Activated naive CD4-positive, alpha-beta T cell treated with anti-CD3 and anti-CD28 coated beads, Interleukin-2, amount 50 U/mL, for 24 hours (primary cell): ENCODE data around the gene NUP62.

ENCODE experiments used
- H3K27ac Mint-ChIP-seq: one replicate; pipeline ENCODE4 v1.8.0; 2021; ENCODE audit warnings: mild to moderate bottlenecking, mixed read lengths
- H3K27me3 Mint-ChIP-seq: one replicate; pipeline ENCODE4 v1.8.0; 2021; ENCODE audit warnings: mixed read lengths
- H3K36me3 Mint-ChIP-seq: one replicate; pipeline ENCODE4 v1.8.0; 2021; ENCODE audit warnings: mixed read lengths
- H3K4me1 Mint-ChIP-seq: one replicate; pipeline ENCODE4 v1.8.0; 2021; ENCODE audit warnings: mixed read lengths
- H3K4me3 Mint-ChIP-seq: one replicate; pipeline ENCODE4 v1.8.0; 2021; ENCODE audit warnings: mild to moderate bottlenecking, mixed read lengths
- H3K9me3 Mint-ChIP-seq: one replicate; pipeline ENCODE4 v1.8.0; 2021; ENCODE audit warnings: mixed read lengths

Gene NUP62

DNA sequence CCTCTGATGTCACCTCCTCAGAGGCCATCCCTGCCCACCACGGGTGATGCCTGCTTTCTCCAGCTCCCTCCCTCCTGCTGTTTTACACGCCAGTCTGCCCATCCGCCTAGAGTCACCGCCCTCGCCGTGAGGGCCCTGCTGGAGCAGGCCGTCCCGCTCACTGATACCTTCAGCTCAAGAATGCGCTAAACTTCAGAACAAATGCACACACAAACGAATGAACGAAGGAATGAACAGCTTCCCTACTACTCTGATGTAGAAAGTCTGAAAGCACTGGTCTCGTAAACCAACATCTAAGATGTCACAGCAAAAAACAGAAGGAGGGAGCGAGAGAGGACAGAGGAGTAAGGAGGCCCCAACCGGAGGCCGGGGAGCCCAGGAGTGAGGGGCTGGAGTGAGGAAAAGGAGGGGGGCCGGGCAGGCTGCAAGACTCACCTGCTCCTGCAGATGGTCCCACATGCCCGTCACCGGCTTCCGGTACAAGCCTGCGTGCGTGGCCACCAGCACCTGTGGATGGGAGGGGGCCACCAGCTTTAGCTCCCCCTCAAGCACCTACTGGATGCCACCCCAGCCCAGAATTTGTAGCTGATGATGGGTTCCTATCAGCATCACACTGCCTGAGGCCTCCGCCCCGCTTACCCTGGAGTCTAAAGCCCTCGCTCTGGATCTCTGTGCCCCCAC lies 65.9 kb downstream of the NUP62 start:
- Mint-ChIP-seq H3K4me3 (no peak overlapping the region), H3K9me3 (no peaks in the 10 kb centered on the region), H3K36me3 (peaks cover 9% of the 10 kb centered on the region), H3K27ac (peak overlapping the region; percentile 31), H3K4me1 (peaks cover 40% of the 10 kb centered on the region), H3K27me3 (no peaks in the 10 kb centered on the region)

DNA sequence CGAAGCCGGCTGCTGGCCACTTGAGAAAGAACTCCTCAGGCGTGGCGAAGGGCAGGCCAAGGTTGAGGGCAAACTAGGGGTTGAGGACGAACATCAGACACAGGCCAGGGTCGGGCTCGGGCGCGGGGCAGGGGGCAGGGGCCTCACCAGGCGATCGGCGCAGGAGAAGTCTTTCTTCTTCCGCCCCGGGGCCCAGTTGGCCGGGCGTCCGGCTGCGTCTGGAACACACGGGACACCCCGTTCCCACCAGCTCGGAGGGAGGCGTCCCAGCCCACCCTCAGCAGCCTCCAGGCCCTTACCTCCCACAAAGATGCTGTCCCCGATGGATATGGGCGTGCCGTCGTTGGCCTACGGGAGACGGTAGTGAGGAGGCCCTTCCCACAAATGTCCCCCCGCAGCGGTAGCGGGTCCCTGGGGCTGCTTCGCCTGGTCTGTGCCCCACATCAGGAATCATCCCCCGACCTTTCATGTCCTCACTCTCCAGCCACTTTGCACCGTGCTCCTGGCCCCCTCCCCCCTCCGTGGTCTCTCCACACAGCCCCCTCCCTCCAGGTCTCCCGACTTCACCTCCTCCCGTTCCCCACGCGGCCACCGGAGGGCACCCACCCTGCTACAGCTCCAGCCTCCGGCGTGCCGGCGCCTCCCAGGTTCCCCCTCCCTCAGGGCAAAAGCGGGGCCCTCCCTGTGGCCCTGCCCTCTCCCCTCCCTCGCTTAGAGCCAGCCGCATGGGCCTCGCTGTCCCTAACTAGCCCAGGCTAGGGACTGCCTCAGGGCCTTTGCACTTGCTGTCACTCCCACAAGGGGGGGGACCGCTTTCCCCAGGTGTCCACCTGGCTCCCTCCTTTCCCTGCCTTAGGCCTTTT lies 66.7 kb downstream of the NUP62 start:
- Mint-ChIP-seq H3K4me1 (peaks cover 37% of the 10 kb centered on the region), H3K27ac (no peak overlapping the region), H3K9me3 (no peaks in the 10 kb centered on the region), H3K36me3 (peaks cover 9% of the 10 kb centered on the region), H3K4me3 (no peak overlapping the region), H3K27me3 (no peaks in the 10 kb centered on the region)

DNA sequence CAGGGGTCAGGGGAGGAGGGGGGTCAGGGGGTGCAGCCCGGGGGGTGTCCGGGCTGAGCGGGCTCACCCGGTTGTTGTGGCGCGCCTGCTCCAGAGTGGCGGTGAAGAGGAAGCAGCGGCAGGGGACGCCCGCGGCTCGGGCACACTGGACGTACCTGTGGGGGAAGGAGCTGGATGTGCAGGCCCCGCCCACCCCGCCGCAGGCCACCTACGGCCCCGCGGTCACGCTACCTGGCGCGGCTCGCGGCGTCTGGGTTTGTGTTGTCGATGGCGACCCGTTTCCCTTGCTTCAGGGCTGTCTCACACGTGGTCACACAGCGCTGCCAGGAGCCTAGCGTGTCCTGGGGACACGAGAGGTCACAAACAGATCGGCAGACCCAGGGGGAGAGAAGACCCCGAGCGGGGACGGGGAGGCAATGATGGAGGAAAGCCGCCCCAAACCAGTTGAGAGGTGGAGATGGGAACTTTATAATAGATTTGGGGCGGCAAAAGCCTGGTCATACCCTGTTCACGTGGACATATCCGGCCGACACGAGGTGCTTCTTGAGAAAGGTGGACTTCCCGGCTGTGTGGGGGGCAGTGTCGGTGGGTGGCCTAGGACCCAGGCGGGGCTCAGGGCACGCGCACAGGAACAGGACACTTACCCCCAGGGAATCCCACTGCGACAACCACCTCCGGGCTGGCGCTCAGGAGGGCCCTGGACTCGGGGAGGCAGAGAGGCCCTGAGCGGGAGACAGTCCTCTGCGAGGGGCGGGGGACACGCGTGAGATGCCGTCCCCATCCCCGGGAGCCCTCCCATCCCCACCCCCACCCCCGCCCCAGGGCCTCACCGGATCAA lies 67.5 kb downstream of the NUP62 start:
- Mint-ChIP-seq H3K27ac (no peak overlapping the region), H3K36me3 (peaks cover 9% of the 10 kb centered on the region), H3K27me3 (no peaks in the 10 kb centered on the region), H3K9me3 (no peaks in the 10 kb centered on the region), H3K4me1 (peaks cover 30% of the 10 kb centered on the region), H3K4me3 (no peak overlapping the region)

DNA sequence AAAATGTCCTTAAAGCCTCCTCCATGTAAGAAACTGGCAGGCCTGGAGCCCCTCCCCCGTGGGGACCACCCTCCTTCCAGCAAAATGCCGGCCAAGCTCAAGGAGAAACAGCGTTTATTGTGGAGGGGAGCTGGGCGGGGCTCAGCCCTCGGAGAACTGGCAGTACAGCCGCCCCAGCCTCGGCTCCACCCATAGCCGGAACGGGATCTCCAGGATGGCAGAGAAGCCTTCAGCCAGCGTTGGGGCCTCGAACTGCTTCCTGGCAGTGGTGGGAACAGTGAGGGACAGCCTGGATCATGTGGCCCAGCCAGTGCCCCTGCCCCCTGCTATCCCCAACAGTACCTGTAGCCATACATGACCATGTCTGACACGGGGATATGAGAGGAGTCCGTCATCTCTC lies 68.2 kb downstream of the NUP62 start:
- H3K4me3 Mint-ChIP-seq = no peak overlapping the region
- peaks cover 24% of the 10 kb centered on the region for H3K4me1 Mint-ChIP-seq
- H3K27ac Mint-ChIP-seq = no peak overlapping the region
- peaks cover 9% of the 10 kb centered on the region for H3K36me3 Mint-ChIP-seq
- no peaks in the 10 kb centered on the region for H3K9me3 Mint-ChIP-seq
- H3K27me3 Mint-ChIP-seq = no peaks in the 10 kb centered on the region

DNA sequence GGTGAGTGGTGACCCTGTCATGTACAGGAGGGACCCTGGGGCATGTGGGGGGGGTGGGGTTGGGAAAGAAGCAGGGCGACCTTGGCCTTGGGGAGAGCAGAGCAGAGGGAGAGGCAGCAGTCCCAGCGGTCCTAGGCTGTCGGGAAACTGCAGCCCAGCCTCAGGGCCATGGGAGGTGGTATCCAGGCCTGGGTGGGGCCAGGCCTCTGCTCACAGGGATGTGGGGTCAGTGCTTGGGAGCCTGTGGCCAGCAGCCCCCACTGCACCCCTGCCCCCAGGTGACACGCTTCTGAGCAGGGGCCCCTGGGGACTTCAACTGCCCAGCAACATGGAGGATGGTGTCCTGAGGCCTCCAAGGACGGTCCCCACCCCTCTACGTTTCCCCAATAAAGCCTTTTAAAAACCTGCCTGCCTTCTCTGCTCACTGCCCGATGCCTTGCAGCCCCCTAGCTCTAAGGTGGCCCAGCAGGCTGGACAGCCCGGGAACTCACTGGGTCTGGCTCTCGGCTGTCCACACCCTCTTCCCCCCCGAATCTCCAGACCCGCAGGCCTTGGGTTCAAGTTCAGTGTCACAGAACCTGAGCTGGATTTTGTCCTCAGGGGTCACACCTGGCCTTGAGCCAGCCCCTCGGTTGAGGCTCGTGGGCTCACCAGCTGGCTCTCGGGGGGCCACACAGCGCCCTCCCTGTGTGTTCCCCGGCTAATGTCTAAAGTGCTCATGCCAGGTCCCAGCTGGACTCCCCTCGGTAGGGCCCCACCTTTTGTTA lies 68.8 kb downstream of the NUP62 start:
- H3K4me3 Mint-ChIP-seq = no peak overlapping the region
- H3K27me3 Mint-ChIP-seq = no peaks in the 10 kb centered on the region
- no peaks in the 10 kb centered on the region for H3K9me3 Mint-ChIP-seq
- H3K27ac Mint-ChIP-seq = no peak overlapping the region
- peaks cover 19% of the 10 kb centered on the region for H3K4me1 Mint-ChIP-seq
- H3K36me3 Mint-ChIP-seq = peaks cover 7% of the 10 kb centered on the region

DNA sequence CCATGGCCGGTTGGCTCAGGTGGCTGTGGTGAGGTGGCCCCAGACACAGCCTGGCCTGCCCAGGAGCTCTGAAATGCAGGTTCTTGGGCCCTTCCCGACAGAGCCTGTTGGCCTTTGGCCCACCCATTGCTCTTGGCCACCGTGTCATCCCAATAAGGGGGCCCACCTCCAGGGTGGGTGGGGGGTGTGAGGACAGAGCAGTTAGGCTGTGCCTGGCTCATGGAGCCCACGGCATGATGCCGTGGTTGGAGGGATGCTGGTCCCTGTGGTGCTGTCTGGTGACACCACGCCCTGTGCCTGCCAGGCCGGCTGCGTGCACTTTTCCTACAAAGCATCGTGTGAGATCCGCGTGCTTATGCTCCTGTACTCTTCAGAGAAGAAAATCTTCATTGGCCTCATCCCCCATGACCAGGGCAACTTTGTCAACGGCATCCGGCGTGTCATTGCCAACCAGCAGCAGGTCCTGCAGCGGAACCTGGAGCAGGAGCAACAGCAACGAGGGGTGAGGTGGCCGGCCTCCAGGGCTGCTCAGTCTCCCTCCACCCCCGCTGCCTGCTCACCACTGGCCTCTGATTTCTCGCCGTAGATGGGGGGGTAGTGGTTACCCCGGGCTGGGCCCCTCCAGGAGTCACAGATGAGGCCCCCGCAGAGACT lies 69.5 kb downstream of the NUP62 start:
- no peaks in the 10 kb centered on the region for H3K27me3 Mint-ChIP-seq
- H3K4me1 Mint-ChIP-seq = peaks cover 13% of the 10 kb centered on the region
- peaks cover 7% of the 10 kb centered on the region for H3K36me3 Mint-ChIP-seq
- no peak overlapping the region for H3K4me3 Mint-ChIP-seq
- no peak overlapping the region for H3K27ac Mint-ChIP-seq
- H3K9me3 Mint-ChIP-seq = no peaks in the 10 kb centered on the region

DNA sequence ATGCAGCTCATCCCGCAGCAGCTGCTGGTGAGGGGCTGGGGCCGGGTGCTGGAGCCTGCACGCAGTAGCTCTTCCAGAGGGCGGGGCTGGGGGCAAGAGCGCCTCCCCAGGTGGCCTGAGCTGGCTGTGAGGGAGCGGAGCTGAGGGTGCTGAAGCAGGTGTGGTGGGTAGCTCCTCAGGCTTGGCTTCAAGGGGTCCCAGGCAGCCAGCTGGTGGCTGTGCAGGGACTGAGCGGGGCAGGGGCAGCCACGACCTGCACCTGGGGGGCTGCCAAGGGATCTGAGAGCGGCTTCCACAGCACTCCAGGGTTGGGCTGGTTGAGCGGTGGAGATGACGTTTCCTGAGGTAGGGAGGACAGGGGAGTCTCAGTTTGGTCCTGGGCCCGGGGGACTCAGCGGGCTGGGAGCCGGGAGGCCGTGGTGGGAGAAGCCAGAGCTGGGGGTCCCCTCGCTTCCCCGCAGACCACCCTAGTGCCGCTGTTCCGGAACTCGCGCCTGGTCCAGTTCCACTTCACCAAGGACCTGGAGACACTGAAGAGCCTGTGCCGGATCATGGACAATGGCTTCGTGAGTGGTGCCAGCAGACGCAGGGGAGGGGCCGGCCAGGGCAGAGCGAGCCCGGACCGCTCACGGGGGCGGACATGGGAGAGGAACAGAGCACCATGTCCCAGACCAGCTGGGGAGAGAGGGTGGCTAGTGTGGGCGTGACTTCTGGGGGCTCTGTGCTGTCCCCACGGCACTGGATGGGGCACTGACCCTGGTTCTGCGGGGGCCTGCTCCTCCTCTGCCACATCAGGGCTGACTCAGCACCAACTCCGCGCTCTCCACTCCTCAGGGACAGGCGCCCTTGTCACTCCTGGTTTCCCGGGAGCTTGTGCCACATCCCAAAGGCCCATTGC lies 71.0 kb downstream of the NUP62 start:
- no peaks in the 10 kb centered on the region for H3K9me3 Mint-ChIP-seq
- no peaks in the 10 kb centered on the region for H3K27me3 Mint-ChIP-seq
- H3K4me3 Mint-ChIP-seq = no peak overlapping the region
- peaks cover 7% of the 10 kb centered on the region for H3K4me1 Mint-ChIP-seq
- H3K36me3 Mint-ChIP-seq = peaks cover 3% of the 10 kb centered on the region
- H3K27ac Mint-ChIP-seq = no peak overlapping the region

DNA sequence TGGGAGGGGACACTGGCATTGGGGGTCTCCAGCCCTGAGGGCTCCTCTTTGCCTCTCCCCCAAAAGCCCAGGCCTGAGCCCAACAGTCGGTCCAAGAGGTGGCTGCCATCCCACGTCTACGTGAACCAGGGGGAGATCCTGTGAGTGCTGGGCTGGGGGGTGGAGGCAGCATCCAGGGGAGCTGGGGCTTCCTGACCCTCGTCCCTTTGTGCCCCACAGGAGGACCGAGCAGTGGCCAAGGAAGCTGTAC lies 71.5 kb downstream of the NUP62 start:
- Mint-ChIP-seq H3K27me3 (no peaks in the 10 kb centered on the region), H3K4me3 (no peak overlapping the region), H3K9me3 (no peaks in the 10 kb centered on the region), H3K27ac (no peak overlapping the region), H3K36me3 (no peaks in the 10 kb centered on the region), H3K4me1 (peaks cover 10% of the 10 kb centered on the region)

DNA sequence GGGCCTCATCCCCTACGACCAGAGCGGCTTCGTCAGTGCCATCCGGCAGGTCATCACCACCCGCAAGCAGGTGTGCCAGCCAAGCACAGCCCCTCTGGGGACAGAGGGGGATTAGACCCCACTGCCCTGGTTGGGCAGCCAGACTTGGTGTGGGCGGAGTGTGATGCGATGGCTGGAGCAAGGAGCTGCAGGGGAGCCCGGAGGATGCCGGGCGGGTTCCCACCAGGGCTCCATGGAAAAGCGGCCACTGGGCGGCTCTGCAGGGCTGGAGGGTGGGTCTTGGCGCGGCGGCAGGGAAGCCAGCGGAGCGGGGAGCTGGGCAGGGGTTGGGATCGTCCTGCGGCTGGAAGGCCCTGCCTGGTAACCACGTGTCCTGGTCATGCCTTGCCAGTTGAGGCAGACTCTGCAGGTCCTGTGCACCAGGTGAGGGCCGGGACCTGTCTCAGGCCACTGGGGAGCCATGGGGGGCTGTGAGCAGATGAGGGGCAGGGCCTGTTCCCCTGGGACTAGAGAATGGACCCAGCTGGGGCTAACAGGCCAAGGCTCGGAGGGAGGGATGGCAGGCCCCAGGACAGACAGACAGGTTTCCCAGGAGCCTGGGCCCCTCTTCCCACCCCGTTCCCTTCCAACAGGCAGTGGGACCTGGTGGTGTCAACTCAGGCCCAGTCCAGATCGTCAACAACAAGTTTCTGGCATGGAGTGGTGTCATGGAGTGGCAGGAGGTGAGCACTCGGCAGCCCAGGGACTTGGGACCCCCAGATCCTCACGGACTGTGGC lies 72.1 kb downstream of the NUP62 start:
- H3K36me3 Mint-ChIP-seq = no peaks in the 10 kb centered on the region

More for the DNA sequence above, 72.1 kb downstream of the NUP62 start:
- peaks cover 15% of the 10 kb centered on the region for H3K4me1 Mint-ChIP-seq
- no peaks in the 10 kb centered on the region for H3K27me3 Mint-ChIP-seq
- no peak overlapping the region for H3K4me3 Mint-ChIP-seq
- no peaks in the 10 kb centered on the region for H3K9me3 Mint-ChIP-seq
- no peak overlapping the region for H3K27ac Mint-ChIP-seq
